Measurements from ENCODE around the gene ACBD4. TPM values are rescaled to one million over a fixed set of nuclear protein-coding genes. Genes with fewer than 3 reads are reported as not detected.

ACBD4 gene
- total and polyA plus RNA-seq, 2 experiments from 2014 or later, result 8.2 to 13.7 TPM

DNA sequence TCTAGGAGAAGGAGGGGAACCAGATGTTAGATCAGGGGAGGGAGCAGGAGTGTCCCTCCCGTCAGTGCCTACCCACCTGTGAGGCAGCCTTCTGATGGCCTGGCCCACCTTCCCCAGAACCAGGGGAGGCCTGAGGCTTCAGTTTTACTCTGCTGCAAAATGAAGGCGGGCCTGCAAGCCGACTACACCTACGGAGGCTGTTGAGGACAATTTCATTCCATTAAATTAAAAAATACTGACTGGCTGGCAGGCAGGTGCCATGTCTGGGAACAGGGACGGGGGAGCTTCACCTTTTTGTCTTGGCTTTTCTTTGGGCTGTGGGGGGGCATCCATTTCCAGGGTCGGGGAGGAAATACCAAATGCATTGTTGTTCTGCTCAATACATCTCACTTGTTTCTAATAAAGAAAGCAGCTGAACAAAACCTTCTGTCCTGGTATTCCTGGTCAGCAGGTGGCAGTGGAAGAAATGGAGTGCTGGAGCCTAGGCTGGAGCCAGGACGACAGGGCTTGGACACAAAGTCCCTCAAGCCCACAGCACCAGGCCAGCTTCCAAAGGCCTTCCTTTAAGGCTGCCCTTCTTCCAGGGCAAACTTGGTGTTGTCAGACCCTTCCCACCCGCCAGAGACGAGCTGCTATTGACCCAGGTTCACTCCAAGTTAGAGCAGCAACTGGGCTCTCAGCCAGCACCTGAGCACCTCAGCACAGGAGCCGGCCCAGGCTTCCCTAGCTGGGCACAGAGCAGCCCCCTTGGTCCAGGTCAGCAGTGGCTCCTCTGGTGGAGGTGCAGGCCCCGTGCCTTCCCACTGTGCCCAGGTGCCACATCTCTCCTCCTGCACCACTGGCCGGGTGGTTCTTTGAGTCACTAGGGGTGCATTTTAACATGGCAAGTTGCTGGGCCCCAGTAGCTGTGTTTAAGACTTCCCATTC, 26.6 kb upstream of the ACBD4 start:
- H3K4me1 ChIP-seq (ENCODE audit: insufficient read depth), result no peaks in the 10 kb centered on the region
- no peak overlapping the region for H2AFZ ChIP-seq
- no peaks in the 10 kb centered on the region for H3K9me3 ChIP-seq (ENCODE audit: low read depth)
- no peaks in the 10 kb centered on the region for H3K27me3 ChIP-seq
- H3K36me3 ChIP-seq (replicated peaks; ENCODE audit: insufficient read depth, low read depth), result peaks cover 4% of the 10 kb centered on the region
- peaks cover 4% of the 10 kb centered on the region for H4K20me1 ChIP-seq (ENCODE audit: insufficient read depth, poor library complexity, severe bottlenecking)
- H3K9me2 ChIP-seq (replicated peaks; ENCODE audit: insufficient read depth), result no peaks in the 10 kb centered on the region
- no peak overlapping the region for H3K4me2 ChIP-seq
- DNase-seq (ENCODE audit: low spot score), result no peak
- 90% methylated on average over 12 of the region's 12 CpGs for WGBS (ENCODE audit: low lambda C conversion rate, missing lambda C conversion rate)
- H3K4me3 ChIP-seq, result no peak overlapping the region
- no peaks in the 10 kb centered on the region for H3K79me2 ChIP-seq
- no peak overlapping the region for H3K27ac ChIP-seq
- TF ChIP-seq CTCF (IDR thresholded peaks at IDR 0.05; ENCODE audit: poor library complexity) (peak; percentile 16), EZH2 (IDR thresholded peaks at IDR 0.05; ENCODE audit: borderline replicate concordance) (no peak), EZH2phosphoT487 (IDR thresholded peaks at IDR 0.05; ENCODE audit: low read depth, severe bottlenecking, unreplicated experiment) (no peak)

GRCh38 chr17:45110676-45111611, 24.5 kb upstream of the ACBD4 start:
- Histone ChIP-seq H3K27me3 (no peaks in the 10 kb centered on the region), H3K4me3 (no peak overlapping the region), H3K27ac (no peak overlapping the region), H3K9me2 (replicated peaks; ENCODE audit: insufficient read depth) (no peaks in the 10 kb centered on the region), H4K20me1 (ENCODE audit: insufficient read depth, poor library complexity, severe bottlenecking) (peaks cover 4% of the 10 kb centered on the region), H3K79me2 (no peaks in the 10 kb centered on the region), H3K4me2 (no peak overlapping the region), H2AFZ (no peak overlapping the region), H3K9me3 (ENCODE audit: low read depth) (no peaks in the 10 kb centered on the region), H3K36me3 (replicated peaks; ENCODE audit: insufficient read depth, low read depth) (no peaks in the 10 kb centered on the region), H3K4me1 (ENCODE audit: insufficient read depth) (no peaks in the 10 kb centered on the region)
- TF ChIP-seq EZH2 (IDR thresholded peaks at IDR 0.05; ENCODE audit: borderline replicate concordance), result no peak
- no peak for TF ChIP-seq CTCF (IDR thresholded peaks at IDR 0.05; ENCODE audit: poor library complexity)
- TF ChIP-seq EZH2phosphoT487 (IDR thresholded peaks at IDR 0.05; ENCODE audit: low read depth, severe bottlenecking, unreplicated experiment), result no peak
- no peak for DNase-seq (ENCODE audit: low spot score)
- WGBS (ENCODE audit: low lambda C conversion rate, missing lambda C conversion rate), result 87% methylated on average over 16 of the region's 16 CpGs

GRCh38 chr17:45111850-45112249, 23.6 kb upstream of the ACBD4 start:
- H3K4me3 ChIP-seq, result no peak overlapping the region
- H3K27ac ChIP-seq, result no peak overlapping the region
- TF ChIP-seq EZH2 (IDR thresholded peaks at IDR 0.05; ENCODE audit: borderline replicate concordance) (no peak), CTCF (IDR thresholded peaks at IDR 0.05; ENCODE audit: poor library complexity) (no peak), EZH2phosphoT487 (IDR thresholded peaks at IDR 0.05; ENCODE audit: low read depth, severe bottlenecking, unreplicated experiment) (no peak)
- H2AFZ ChIP-seq, result no peak overlapping the region
- no peaks in the 10 kb centered on the region for H3K27me3 ChIP-seq
- H3K9me3 ChIP-seq (ENCODE audit: low read depth), result no peaks in the 10 kb centered on the region
- H3K9me2 ChIP-seq (replicated peaks; ENCODE audit: insufficient read depth), result no peaks in the 10 kb centered on the region
- H3K4me1 ChIP-seq (ENCODE audit: insufficient read depth), result no peaks in the 10 kb centered on the region
- H3K4me2 ChIP-seq, result no peak overlapping the region
- 96% methylated on average over 11 of the region's 11 CpGs for WGBS (ENCODE audit: low lambda C conversion rate, missing lambda C conversion rate)
- H4K20me1 ChIP-seq (ENCODE audit: insufficient read depth, poor library complexity, severe bottlenecking), result peaks cover 4% of the 10 kb centered on the region
- no peak for DNase-seq (ENCODE audit: low spot score)
- no peaks in the 10 kb centered on the region for H3K36me3 ChIP-seq (replicated peaks; ENCODE audit: insufficient read depth, low read depth)
- no peaks in the 10 kb centered on the region for H3K79me2 ChIP-seq
